Measurements from ENCODE around the gene SLC35A5.

DNA sequence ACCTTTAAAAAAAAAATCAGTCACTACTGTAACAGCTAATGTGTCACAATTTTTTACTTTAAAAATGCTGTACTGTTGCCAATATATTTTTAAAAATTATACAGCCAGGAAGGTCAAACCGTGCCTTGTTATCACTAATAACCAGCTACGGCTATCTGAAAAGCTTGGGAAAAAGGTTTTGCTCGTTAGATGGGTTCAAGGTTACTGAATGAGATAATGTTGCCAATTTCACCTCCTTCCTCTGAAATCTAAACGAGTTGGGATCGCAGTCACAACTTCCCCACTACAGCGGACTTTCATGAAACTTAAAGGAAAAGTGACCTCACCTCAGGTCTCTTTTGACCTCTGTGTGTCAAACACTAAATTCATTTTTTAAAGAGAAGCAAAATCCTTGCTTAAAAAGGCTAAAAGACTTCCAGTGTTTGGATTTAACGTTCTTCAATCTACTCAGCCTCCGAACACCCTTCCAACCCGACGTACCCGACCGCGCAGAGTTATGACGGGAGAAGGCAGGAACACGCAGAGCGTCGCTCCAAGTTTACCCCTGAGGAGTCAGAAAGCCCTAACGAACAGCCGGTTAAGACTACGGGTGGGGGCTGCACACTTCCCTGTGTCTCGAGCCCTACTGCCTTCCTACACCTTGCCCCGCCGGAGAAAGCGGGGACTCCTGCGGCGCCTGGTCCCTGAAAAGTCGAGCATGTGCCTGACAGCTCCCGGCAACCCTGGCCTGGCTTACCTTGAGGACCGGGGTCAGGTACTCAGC is 943 bp upstream of the SLC35A5 start:
- no peak for TF ChIP-seq ZNF565 (CRISPR knock-in tag; conservative IDR thresholded peaks at IDR 0.05; ENCODE audit: low read depth)
- no peak for TF ChIP-seq ZFP3 (CRISPR knock-in tag; IDR thresholded peaks at IDR 0.05)
- TF ChIP-seq PPARA (CRISPR knock-in tag; IDR thresholded peaks at IDR 0.05; ENCODE audit: borderline replicate concordance) = no peak
- TF ChIP-seq, protein P1, sequence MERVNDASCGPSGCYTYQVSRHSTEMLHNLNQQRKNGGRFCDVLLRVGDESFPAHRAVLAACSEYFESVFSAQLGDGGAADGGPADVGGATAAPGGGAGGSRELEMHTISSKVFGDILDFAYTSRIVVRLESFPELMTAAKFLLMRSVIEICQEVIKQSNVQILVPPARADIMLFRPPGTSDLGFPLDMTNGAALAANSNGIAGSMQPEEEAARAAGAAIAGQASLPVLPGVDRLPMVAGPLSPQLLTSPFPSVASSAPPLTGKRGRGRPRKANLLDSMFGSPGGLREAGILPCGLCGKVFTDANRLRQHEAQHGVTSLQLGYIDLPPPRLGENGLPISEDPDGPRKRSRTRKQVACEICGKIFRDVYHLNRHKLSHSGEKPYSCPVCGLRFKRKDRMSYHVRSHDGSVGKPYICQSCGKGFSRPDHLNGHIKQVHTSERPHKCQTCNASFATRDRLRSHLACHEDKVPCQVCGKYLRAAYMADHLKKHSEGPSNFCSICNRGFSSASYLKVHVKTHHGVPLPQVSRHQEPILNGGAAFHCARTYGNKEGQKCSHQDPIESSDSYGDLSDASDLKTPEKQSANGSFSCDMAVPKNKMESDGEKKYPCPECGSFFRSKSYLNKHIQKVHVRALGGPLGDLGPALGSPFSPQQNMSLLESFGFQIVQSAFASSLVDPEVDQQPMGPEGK (CRISPR knock-in tag; IDR thresholded peaks at IDR 0.05; ENCODE audit: borderline replicate concordance) = no peak
- TF ChIP-seq RARB (CRISPR knock-in tag; IDR thresholded peaks at IDR 0.05) = no peak
- no peak for TF ChIP-seq SNAI2 (CRISPR knock-in tag; IDR thresholded peaks at IDR 0.05)

All from SK-N-SH treated with all-trans-retinoic acid at 6 μM for 48 hours (cell line).